ENCODE results near the gene OPA1. TPM values are rescaled to one million over a fixed set of nuclear protein-coding genes. Genes with fewer than 3 reads are reported as not detected.

The OPA1 gene
- total and polyA plus RNA-seq, 2 experiments from 2014 or later: 24.9 to 89.9 TPM

GRCh38 chr3:193620057-193620456 is 27.0 kb downstream of the OPA1 start (continued):
- no peak for TF ChIP-seq ZNF462 (CRISPR knock-in tag; IDR thresholded peaks at IDR 0.05)

- DNase-seq (ENCODE audit: low spot score) (no peak), ATAC-seq (no peak)
- peaks cover 21% of the 10 kb centered on the region; the same call in 1 of the 2 replicates for H3K36me3 ChIP-seq (ENCODE audit: insufficient read depth)
- no peak overlapping the region for H3K4me2 ChIP-seq
- H2AFZ ChIP-seq: no peak overlapping the region
- H3K9me2 ChIP-seq (ENCODE audit: insufficient read depth): no peaks in the 10 kb centered on the region
- peaks cover 11% of the 10 kb centered on the region for H3K79me2 ChIP-seq (replicated peaks; ENCODE audit: insufficient read depth)
- Mint-ChIP-seq H3K4me3 (no peak overlapping the region), H3K36me3 (ENCODE audit: low read depth) (peaks cover 38% of the 10 kb centered on the region; the same call in 2 of the 3 replicates), H3K4me1 (no peaks in the 10 kb centered on the region), H3K9me3 (no peaks in the 10 kb centered on the region), H3K27me3 (ENCODE audit: insufficient read depth, low read depth, poor library complexity) (no peaks in the 10 kb centered on the region), H3K27ac (no peak overlapping the region)
- H3K27me3 ChIP-seq (ENCODE audit: insufficient read depth): no peaks in the 10 kb centered on the region
- no peak overlapping the region for H3K4me3 ChIP-seq
- H3K27ac ChIP-seq (ENCODE audit: low read depth): no peak overlapping the region
- H3F3A ChIP-seq (replicated peaks; ENCODE audit: low read depth): no peaks in the 10 kb centered on the region
- H4K20me1 ChIP-seq (replicated peaks; ENCODE audit: insufficient read depth): no peaks in the 10 kb centered on the region
- H3K4me1 ChIP-seq (ENCODE audit: insufficient read depth): no peaks in the 10 kb centered on the region
- TF ChIP-seq CREB1 (CRISPR knock-in tag; IDR thresholded peaks at IDR 0.05; ENCODE audit: low read depth): no peak
- no peak for TF ChIP-seq NANOG (IDR thresholded peaks at IDR 0.05; ENCODE audit: borderline replicate concordance)
- TF ChIP-seq EZH2 (IDR thresholded peaks at IDR 0.05; ENCODE audit: low read depth, unreplicated experiment): no peak
- TF ChIP-seq POLR2AphosphoS5 (IDR thresholded peaks at IDR 0.05; ENCODE audit: low read depth): no peak
- TF ChIP-seq ETS1 (IDR thresholded peaks at IDR 0.05): no peak
- no peak for TF ChIP-seq STAT1 (IDR thresholded peaks at IDR 0.05; ENCODE audit: unreplicated experiment)
- TF ChIP-seq ZNF331 (CRISPR knock-in tag; IDR thresholded peaks at IDR 0.05; ENCODE audit: low read depth): no peak
- no peak for TF ChIP-seq ZNF462 (CRISPR knock-in tag; IDR thresholded peaks at IDR 0.05)
- TF ChIP-seq EZH2phosphoT487 (IDR thresholded peaks at IDR 0.05; ENCODE audit: unreplicated experiment): no peak
- TF ChIP-seq ZNF114 (CRISPR knock-in tag; IDR thresholded peaks at IDR 0.05): no peak
These were observed 27.6 kb downstream of the OPA1 start for GRCh38 chr3:193620650-193621049.

Measured in GM23338 (cell line).